ENCODE measurements around the gene FAM174B.

- no peak for TF ChIP-seq EZH2 (IDR thresholded peaks at IDR 0.05)
- TF ChIP-seq POLR2AphosphoS5 (IDR thresholded peaks at IDR 0.05; ENCODE audit: borderline replicate concordance, low read depth, low read length), result no peak
These were observed 913 bp downstream of the FAM174B start for GRCh38 chr15:92654662-92655061.
